ENCODE data around the gene HMCES. TPM values are rescaled to one million over a fixed set of nuclear protein-coding genes. Genes with fewer than 3 reads are reported as not detected.

The HMCES gene
- total RNA-seq, 6 experiments from 2014 or later: 17.4 to 36.9 (median 20.1) TPM

- WGBS (ENCODE audit: insufficient coverage, low coverage, low lambda C conversion rate, missing lambda C conversion rate): 79% methylated on average over 2 of the region's 12 CpGs
- no peaks in the 10 kb centered on the region for H3K9me3 ChIP-seq
- H3K4me3 ChIP-seq: no peak overlapping the region
- no peaks in the 10 kb centered on the region for H3K27me3 ChIP-seq
- peaks cover 13 to 79% (median 44%) of the 10 kb centered on the region in 4 donors for H3K36me3 ChIP-seq
- H3K4me1 ChIP-seq: peaks cover 0 to 34% (median 17%) of the 10 kb centered on the region in 4 donors
- no peak overlapping the region for H3K27ac ChIP-seq
- DNase-seq: peak in 1 of 3 donors; percentile 18
- intact Hi-C loops (cut with DNase I): loop anchor here in 1 of 2 donors (5.0 kb wide), 1 partner anchor 87 kb away; no protein-coding TSS in a partner anchor
- ATAC-seq: no peak
- TF ChIP-seq CTCF (IDR thresholded peaks at IDR 0.05) (no peak), POLR2A (IDR thresholded peaks at IDR 0.05) (no peak)
Measured at GRCh38 chr3:129254536-129255230, 24.0 kb upstream of the HMCES start.

- WGBS (ENCODE audit: insufficient coverage, low coverage, low lambda C conversion rate, missing lambda C conversion rate): 67% methylated on average over 5 of the region's 6 CpGs
- Histone ChIP-seq H3K27me3 (no peaks in the 10 kb centered on the region), H3K27ac (peak overlapping the region in 1 of 3 donors; percentile 80), H3K4me1 (peaks cover 0 to 36% (median 15%) of the 10 kb centered on the region in 4 donors), H3K9me3 (no peaks in the 10 kb centered on the region), H3K36me3 (peaks cover 17 to 94% (median 57%) of the 10 kb centered on the region in 4 donors), H3K4me3 (no peak overlapping the region)
- TF ChIP-seq POLR2A (IDR thresholded peaks at IDR 0.05) (no peak), CTCF (IDR thresholded peaks at IDR 0.05) (no peak)
- ATAC-seq: no peak
- no peak for DNase-seq
- intact Hi-C loops (cut with DNase I): no loop called here
Measured at GRCh38 chr3:129256270-129256669, 22.4 kb upstream of the HMCES start.

- H3K9me3 ChIP-seq: no peaks in the 10 kb centered on the region
- no peaks in the 10 kb centered on the region for H3K27me3 ChIP-seq
- no peak overlapping the region for H3K4me3 ChIP-seq
- TF ChIP-seq CTCF (IDR thresholded peaks at IDR 0.05): no peak
- TF ChIP-seq POLR2A (IDR thresholded peaks at IDR 0.05): no peak
- H3K36me3 ChIP-seq: peaks cover 17 to 95% (median 57%) of the 10 kb centered on the region in 4 donors
- 42% methylated on average over 2 of the region's 11 CpGs for WGBS (ENCODE audit: insufficient coverage, low coverage, low lambda C conversion rate, missing lambda C conversion rate)
- intact Hi-C loops (cut with DNase I): no loop called here
- ATAC-seq: peak; percentile 80 to 90 (median 87)
- peak overlapping the region; percentile 14 to 80 (median 42) for H3K27ac ChIP-seq
- DNase-seq: peak; percentile 87 to 94 (median 90)
- H3K4me1 ChIP-seq: peaks cover 0 to 36% (median 15%) of the 10 kb centered on the region in 4 donors
Measured at GRCh38 chr3:129257609-129258008, 21.1 kb upstream of the HMCES start.

- no peak overlapping the region for H3K4me3 ChIP-seq
- H3K4me1 ChIP-seq: peaks cover 0 to 36% (median 15%) of the 10 kb centered on the region in 4 donors
- intact Hi-C loops (cut with DNase I): no loop called here
- peaks cover 17 to 95% (median 56%) of the 10 kb centered on the region in 4 donors for H3K36me3 ChIP-seq
- peak overlapping the region in 1 of 3 donors; percentile 35 for H3K27ac ChIP-seq
- H3K27me3 ChIP-seq: no peaks in the 10 kb centered on the region
- H3K9me3 ChIP-seq: no peaks in the 10 kb centered on the region
- TF ChIP-seq POLR2A (IDR thresholded peaks at IDR 0.05) (no peak), CTCF (IDR thresholded peaks at IDR 0.05) (no peak)
- ATAC-seq: peak; percentile 77 to 86 (median 80)
- WGBS (ENCODE audit: insufficient coverage, low coverage, low lambda C conversion rate, missing lambda C conversion rate): 37% methylated on average over 2 of the region's 7 CpGs
- peak in 1 of 3 donors; percentile 72 for DNase-seq
Measured at GRCh38 chr3:129259612-129260477, 18.8 kb upstream of the HMCES start.

Data from right lobe of liver (tissue), 6 donors.